ENCODE data around the gene C20orf204.

The C20orf204 gene

DNA sequence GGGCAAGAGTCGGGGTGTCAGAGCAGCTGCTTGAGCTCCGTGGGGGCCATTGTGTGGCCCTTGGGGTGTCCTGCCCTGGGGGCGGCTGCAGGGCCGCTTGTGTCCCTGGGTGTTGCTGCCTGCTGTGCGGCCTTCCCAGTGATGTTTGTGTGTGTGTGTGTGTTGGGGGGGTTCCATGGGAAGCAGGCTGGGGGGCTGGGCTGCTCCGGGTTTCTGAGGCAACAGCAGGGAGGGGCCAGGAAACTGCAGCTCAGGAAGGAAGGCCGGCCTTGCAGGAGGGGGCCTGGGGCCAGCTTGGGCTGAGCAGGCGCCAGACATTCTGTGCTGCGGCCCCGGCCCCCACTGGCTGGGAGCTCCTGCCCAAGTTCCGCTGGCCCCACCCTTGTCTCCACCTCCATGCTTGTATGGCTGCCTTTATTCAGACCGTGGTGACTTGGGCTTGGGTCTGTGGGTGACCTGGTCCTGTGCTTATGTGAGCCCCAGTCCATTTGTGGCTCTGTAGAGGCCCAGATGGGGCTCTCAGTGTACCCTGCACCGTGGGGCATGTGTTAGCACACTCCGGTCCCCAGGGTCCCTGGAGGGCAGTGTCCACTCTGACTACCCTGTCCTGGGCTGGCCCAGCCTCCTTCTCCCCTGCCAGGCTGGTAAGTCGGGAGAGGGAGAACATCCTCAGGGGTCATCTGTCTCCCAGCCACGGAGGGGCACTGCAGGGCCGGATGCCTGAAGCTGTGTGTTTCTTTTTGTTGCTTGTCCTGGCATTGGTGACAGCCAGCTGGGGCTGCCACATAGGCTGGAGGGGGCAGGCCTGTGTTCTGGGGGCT lies 18.1 kb downstream of the C20orf204 start:
- no peak overlapping the region for H3K4me3 ChIP-seq (ENCODE audit: low read depth, low read length)
- TF ChIP-seq, protein P1, sequence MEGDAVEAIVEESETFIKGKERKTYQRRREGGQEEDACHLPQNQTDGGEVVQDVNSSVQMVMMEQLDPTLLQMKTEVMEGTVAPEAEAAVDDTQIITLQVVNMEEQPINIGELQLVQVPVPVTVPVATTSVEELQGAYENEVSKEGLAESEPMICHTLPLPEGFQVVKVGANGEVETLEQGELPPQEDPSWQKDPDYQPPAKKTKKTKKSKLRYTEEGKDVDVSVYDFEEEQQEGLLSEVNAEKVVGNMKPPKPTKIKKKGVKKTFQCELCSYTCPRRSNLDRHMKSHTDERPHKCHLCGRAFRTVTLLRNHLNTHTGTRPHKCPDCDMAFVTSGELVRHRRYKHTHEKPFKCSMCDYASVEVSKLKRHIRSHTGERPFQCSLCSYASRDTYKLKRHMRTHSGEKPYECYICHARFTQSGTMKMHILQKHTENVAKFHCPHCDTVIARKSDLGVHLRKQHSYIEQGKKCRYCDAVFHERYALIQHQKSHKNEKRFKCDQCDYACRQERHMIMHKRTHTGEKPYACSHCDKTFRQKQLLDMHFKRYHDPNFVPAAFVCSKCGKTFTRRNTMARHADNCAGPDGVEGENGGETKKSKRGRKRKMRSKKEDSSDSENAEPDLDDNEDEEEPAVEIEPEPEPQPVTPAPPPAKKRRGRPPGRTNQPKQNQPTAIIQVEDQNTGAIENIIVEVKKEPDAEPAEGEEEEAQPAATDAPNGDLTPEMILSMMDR (IDR thresholded peaks at IDR 0.05; ENCODE audit: low read depth, low read length, missing control alignments), result peak; percentile 32
- no peak for DNase-seq (ENCODE audit: low read depth)

DNA sequence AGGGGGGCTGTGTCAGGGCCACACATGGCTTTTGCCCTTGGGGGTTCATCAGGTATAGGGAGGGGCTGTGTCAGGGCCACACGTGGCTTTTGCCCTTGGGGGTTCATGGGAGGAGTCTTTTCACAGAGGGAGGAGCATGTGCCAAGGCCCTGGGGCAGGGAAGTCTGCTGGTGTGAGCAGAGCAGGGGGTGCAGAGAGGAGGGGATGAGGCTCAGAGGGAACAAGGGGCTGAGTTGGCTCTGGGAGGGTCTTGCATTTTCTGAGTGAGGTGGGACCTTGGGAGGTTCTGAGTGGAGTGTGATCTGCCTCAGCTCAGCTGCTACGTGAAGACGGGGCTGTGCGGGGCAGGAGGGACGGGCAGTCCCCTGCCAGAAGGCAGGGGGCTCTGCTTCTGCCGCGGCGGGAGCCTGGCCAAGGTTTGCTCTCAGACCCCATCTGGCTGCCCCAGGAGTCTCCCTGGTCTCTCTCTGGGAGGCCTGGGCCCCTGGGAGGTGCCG lies 19.5 kb downstream of the C20orf204 start:
- no peak for DNase-seq (ENCODE audit: low read depth)
- H3K4me3 ChIP-seq (ENCODE audit: low read depth, low read length), result no peak overlapping the region
- TF ChIP-seq, protein P1 (IDR thresholded peaks at IDR 0.05; ENCODE audit: low read depth, low read length, missing control alignments), result no peak

DNA sequence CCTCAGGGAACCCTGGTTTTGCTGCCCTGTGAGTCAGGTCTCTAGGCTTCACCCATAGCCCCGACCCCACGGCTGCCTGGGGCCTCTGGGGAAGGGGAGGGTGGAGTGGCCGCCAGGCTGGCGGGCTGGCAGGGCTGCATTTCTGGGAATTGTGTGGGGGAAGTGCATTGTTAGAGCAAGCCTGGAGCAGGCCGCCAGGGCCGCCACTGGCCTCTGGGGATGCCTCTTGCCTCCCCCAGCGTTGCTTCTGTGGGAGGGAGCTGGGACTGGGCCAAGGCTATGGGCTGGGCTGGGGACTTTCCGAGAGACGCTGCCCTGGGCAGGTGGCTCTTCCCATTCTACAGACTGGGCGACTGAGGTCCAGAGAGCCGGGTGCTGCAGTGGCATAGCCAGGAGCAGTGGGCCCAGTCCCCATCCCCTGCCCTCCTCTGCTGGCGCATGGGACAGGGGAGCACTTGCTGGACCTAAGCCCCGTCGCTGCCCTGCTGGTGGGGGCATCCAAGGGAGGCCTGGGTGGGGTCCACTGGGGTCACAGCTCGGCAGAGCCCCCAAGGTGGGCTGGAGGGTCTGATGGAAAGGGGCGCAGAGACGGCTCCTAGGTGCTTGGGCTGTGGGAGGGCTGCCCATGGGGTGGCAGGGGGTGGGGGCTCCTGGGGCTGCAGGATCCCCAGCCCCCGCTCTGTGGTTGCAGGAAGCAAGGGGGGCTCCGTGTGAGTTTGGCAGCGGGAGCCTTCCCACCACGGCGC lies 20.1 kb downstream of the C20orf204 start:
- no peak overlapping the region for H3K4me3 ChIP-seq (ENCODE audit: low read depth, low read length)
- TF ChIP-seq, protein P1 (IDR thresholded peaks at IDR 0.05; ENCODE audit: low read depth, low read length, missing control alignments), result no peak
- DNase-seq (ENCODE audit: low read depth), result no peak

DNA sequence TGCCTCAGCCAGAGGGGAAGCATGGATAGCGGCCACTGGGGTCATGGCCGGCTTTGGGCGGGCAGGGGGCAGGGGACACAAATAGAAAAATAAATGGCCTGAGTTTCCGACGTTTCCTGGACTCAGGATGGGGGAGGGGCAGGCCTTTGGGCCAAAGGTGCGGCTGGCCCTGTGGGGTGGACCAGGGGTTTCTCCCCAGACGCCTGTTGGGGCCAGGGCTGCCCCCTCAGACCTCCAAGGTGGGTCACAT lies 20.6 kb downstream of the C20orf204 start:
- TF ChIP-seq, protein P1 (IDR thresholded peaks at IDR 0.05; ENCODE audit: low read depth, low read length, missing control alignments), result no peak
- no peak for DNase-seq (ENCODE audit: low read depth)
- H3K4me3 ChIP-seq (ENCODE audit: low read depth, low read length), result no peak overlapping the region

DNA sequence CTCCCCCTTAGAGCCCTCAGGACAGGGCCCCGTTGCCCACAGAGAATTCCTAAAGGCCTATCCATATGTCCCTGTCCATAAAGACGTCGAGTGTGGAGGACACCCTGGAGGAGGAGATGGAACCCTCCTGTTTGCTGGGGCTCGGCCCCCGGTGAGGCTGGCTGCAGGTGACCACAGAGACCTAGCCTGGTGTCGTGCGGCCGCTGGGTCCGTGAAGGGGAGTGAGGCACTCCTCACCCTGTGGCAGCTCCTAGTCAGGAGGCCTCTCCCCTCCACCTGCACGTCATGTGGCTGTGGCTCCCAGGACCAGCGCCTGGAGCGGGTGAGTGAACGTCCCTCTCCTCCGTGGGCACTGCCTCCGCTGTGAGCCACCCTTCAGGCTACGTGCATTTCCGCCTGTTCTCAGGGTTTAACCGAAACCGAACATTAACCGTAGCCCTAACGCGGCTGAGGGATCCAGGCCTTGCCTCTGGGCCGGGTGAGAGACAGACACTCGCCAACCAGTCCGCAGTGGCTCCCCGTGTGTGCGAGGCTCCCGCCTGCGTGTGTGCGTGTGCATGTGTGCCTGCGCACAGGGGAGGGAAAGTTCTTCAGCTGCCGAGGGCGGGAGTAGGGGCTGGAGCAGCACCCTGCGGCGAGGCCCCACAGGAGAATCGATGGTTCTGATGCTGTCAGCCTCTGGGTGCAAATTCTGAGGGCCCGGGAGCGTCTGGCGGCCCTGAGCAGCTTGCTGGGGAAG lies 21.1 kb downstream of the C20orf204 start:
- TF ChIP-seq, protein P1 (IDR thresholded peaks at IDR 0.05; ENCODE audit: low read depth, low read length, missing control alignments), result no peak
- DNase-seq (ENCODE audit: low read depth), result no peak
- no peak overlapping the region for H3K4me3 ChIP-seq (ENCODE audit: low read depth, low read length)

DNA sequence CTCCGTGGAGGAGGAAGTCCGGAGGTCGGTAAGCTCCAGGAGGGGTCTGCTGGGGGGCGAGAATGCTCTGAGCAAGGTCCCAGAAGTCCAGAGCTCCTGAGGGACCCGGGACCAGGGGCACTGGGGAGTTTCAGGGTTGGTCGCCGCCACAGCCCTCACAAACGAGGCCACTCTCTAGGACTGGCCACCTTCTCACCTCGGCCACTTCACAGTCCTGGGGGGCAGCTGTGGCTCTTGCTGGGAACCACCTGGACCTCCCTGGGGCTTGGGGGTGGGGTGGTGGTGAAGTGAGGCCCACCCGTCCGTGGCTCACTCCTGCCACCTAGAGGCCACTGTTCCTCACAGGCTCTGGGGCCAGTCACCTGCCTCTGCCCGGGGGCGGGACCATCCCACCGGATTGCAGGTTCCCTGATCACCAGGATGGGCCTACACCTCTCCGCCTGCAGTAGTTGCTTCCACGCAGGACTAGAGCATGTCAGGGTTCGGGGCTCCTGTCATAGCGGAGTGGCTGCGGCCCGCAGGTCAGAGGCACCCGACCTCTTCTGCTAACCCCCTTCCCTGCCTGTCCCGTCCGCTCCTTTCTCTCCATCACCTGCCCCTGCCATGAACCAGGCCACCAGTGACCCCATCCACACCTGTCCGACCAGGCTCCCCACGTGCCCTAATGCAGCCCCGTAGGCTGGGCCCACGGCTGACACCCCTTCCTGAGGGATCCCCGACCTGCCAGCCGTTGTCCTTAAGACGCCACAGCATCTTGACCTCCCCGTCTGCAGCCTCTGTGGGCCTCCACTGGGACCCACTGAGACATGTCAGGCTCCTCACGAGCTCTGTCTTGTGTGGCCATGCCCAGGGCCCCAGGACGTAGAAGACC lies 21.9 kb downstream of the C20orf204 start:
- H3K4me3 ChIP-seq (ENCODE audit: low read depth, low read length), result no peak overlapping the region
- TF ChIP-seq, protein P1 (IDR thresholded peaks at IDR 0.05; ENCODE audit: low read depth, low read length, missing control alignments), result peak; percentile 97
- DNase-seq (ENCODE audit: low read depth), result no peak
